Anterior cingulate cortex (tissue), 58 donors: ENCODE data around the gene SLC22A1.
"Not testable (repeated sequence)": the region's sequence is repeated elsewhere in the genome, so short reads cannot be mapped to it uniquely, and the experiment has no call there.

ENCODE experiments used
- DNase-seq, 58 donors: peaks; one replicate each; lab custom pipeline; 2025; lab: John Stamatoyannopoulos, UW

Gene SLC22A1

GRCh38 chr6:160121558-160121957 lies at the start of gene SLC22A1:
Gene SLC22A1 (plus strand): TSS chr6:160121815. CDS start chr6:160121936, 121 bp downstream.
- no peak for DNase-seq

GRCh38 chr6:160073272-160073671 lies 48.3 kb upstream of the SLC22A1 start:
- DNase-seq, result no peak

GRCh38 chr6:160076009-160076408 lies 45.6 kb upstream of the SLC22A1 start:
- DNase-seq, result no peak

GRCh38 chr6:160077024-160077423 lies 44.6 kb upstream of the SLC22A1 start:
- no peak for DNase-seq

GRCh38 chr6:160077526-160077925 lies 44.1 kb upstream of the SLC22A1 start:
- DNase-seq, result no peak

- no peak for DNase-seq
These were observed 42.5 kb upstream of the SLC22A1 start for GRCh38 chr6:160078883-160079685.

- DNase-seq, result no peak
These were observed 42.0 kb upstream of the SLC22A1 start for GRCh38 chr6:160079686-160080043.

GRCh38 chr6:160080097-160080496 lies 41.5 kb upstream of the SLC22A1 start:
- no peak for DNase-seq

- no peak for DNase-seq
These were observed 40.2 kb upstream of the SLC22A1 start for GRCh38 chr6:160081398-160081797.

- DNase-seq, result no peak
These were observed 39.0 kb upstream of the SLC22A1 start for GRCh38 chr6:160082627-160083026.

- DNase-seq, result no peak
These were observed 37.3 kb upstream of the SLC22A1 start for GRCh38 chr6:160084198-160084776.

- no peak for DNase-seq
These were observed 36.4 kb upstream of the SLC22A1 start for GRCh38 chr6:160085226-160085625.

- DNase-seq, result no peak
These were observed 35.7 kb upstream of the SLC22A1 start for GRCh38 chr6:160085713-160086505.

GRCh38 chr6:160086754-160087153 lies 34.9 kb upstream of the SLC22A1 start:
- no peak for DNase-seq

GRCh38 chr6:160088069-160088783 lies 33.4 kb upstream of the SLC22A1 start:
- peak in 52 of 58 donors; percentile 3 to 72 (median 32) for DNase-seq

- peak in 27 of 58 donors; percentile 2 to 65 (median 14) for DNase-seq
These were observed 32.7 kb upstream of the SLC22A1 start for GRCh38 chr6:160088784-160089533.

GRCh38 chr6:160089534-160089897 lies 32.1 kb upstream of the SLC22A1 start:
- DNase-seq, result no peak

- DNase-seq, result not testable (repeated sequence)
These were observed 31.0 kb upstream of the SLC22A1 start for GRCh38 chr6:160090442-160091239.

GRCh38 chr6:160092176-160092575 lies 29.4 kb upstream of the SLC22A1 start:
- DNase-seq, result not testable (repeated sequence)
